Right lung (tissue), 5 donors: ENCODE data around the gene TNFRSF9. TPM values are rescaled to one million over a fixed set of nuclear protein-coding genes. Genes with fewer than 3 reads are reported as not detected.
"Not testable (repeated sequence)": the region's sequence is repeated elsewhere in the genome, so short reads cannot be mapped to it uniquely, and the experiment has no call there.

Source experiments
- DNase-seq, 2 donors: peaks; one replicate each; pipeline ENCODE4 v3.0.0-alpha.2; 2013
- polyA plus RNA-seq, 5 donors: library from polyadenylated mRNA; unstranded; fragments of 120-200 nt; gene quantifications; one replicate each; pipeline versions ENCODE4 v1.2.1 to v1.2.3, GENCODE V29; 2013; ENCODE audit warnings: inconsistent platforms in 1 of 5, low replicate concordance in 1 of 5; ENCODE audit not compliant: insufficient read length in 5 of 5, insufficient read depth in 1 of 5

TNFRSF9 gene
- polyA plus RNA-seq, 5 donors = 0.09 to 0.25 (median 0.14) TPM

GRCh38 chr1:7921796-7922195 is 18.8 kb downstream of the TNFRSF9 start:
- no peak for DNase-seq

- DNase-seq = no peak
Measured at GRCh38 chr1:7919880-7920279, 20.8 kb downstream of the TNFRSF9 start.

DNA sequence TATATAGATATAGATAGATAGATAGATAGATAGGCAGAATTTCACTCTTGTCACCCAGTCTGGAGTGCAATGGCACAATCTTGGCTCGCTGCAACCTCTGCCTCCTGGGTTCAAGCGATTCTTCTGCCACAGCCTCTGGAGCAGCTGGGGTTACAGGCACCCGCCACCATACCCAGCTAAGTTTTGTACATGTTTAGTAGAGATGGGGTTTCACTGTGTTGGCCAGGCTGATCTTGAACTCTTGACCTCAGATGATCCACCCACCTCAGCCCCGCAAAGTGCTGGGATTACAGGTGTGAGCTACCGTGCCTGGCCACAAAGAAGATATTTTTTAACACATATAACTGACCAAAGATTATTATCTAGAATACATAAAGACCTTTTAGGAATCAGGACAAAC is 22.7 kb downstream of the TNFRSF9 start:
- not testable (repeated sequence) for DNase-seq

GRCh38 chr1:7916501-7916830 is 24.2 kb downstream of the TNFRSF9 start:
- no peak for DNase-seq

DNA sequence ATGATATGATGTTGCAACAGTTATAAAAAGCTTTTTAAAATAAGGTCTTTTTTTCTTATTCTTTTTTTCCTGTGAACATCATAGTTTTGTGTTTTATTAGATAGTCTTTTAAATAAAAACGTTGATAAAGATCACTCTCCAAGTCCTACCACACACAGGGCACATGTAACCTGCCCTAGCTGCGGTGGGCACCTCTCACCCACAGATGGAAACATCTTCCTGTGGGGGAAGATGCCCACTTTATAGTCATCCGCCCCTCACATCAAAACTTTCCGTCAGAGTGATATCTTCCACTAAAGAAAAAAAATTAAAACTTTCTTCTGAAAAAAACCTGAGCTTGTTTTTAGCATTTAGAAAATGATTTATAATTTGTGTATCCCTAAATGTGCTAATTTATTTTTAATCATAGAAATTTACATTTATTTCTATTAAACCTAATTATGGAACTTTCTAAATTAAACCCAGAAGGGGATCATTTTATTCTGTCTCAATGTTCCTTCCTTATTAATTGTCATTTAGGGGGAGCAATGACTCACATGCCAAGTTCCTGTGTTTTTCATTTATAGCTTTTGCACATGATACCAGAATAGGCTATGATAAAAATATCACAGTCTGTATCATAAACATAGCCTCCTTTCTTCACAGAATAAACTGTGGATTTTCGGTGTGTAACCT is 24.7 kb downstream of the TNFRSF9 start:
- no peak for DNase-seq

GRCh38 chr1:7912743-7913557 is 27.7 kb downstream of the TNFRSF9 start:
- no peak for DNase-seq

DNA sequence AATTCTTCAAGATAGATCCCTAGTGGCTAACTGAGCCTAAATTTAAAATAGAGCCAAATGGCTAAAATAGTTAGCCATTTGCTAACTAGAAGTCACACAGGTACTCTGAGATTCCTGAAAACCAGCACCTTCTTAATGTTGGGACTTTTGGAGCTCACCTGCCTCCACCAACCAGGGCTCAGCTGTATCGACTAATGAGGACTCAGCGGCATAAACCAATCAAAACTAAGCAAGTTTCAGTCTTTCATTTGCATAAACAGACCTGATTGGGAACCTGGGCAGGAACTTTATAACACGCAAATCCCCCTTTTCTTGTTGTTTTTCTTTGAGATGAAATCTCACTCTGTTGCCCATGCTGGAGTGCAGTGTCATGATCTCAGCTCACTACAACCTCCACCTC is 28.5 kb downstream of the TNFRSF9 start:
- DNase-seq = no peak

- no peak for DNase-seq
Measured at GRCh38 chr1:7905262-7905661, 35.4 kb downstream of the TNFRSF9 start.

DNA sequence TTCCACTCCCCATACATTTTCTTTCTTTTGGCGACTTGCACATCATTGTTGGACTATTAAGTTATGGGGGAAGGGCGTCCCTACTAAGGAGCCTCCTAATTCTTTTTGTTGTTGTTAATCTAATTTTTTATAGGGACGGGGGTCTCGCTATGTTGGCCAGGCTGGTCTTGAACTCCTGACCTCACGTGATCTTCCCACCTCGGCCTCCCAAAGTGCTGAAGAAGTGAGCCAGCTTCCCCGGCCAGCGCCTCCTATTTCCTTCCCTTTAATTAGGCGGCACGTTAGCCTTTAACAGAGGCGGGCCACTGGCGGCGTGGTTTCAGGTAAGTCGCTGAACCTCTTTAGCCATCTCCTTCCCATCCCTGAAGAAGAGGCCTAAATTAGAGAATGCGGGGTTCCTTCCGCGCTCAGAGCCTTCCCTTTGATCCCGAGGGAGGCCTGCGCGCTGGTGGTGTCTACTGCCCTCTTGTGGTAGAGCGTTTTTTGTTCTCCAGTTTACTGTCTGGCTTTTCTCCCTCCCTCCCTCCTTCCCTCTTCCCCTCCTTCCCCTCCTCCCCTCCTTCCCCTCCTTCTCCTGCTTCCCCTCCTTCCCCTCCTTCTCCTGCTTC is 38.1 kb downstream of the TNFRSF9 start:
- DNase-seq = peak; percentile 52 to 73

- DNase-seq = no peak
Measured at GRCh38 chr1:7899741-7900140, 40.9 kb downstream of the TNFRSF9 start.

DNA sequence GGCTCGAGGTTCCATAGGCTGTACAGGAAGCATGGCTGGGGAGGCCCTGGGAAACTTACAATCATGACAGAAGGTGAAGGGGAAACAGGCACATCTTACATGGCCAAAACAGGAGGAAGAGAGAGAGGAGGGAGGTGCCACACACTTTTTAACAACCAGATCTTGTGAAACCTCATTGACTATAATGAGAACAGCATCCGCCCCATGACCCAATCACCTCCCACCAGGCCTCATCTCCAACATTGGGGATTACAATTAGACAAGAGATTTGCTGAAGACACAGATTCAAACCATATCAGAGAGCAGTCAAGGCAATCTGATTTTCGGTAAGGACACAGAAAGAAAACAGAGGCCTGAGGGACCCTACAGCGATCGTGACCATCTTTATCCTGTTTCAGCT is 41.7 kb downstream of the TNFRSF9 start:
- no peak for DNase-seq

DNA sequence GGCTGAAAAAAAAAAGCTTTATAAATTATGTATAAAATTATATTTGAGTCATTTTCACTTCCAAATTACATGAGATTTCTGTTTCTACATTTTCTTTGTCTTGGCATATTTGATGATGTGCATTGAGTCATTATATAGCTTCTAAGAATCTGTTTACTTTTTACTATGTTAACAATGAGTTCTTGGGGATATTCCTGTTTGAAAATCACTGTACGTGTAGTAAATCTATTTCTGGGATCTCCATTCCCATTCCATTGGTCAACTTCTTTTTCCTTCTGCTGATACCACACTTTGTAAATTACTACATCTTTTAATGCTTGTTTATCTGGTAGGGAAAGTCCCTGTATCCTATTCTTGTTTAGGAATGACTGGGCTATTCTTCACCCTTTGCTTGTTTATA is 43.6 kb downstream of the TNFRSF9 start:
- no peak for DNase-seq

DNA sequence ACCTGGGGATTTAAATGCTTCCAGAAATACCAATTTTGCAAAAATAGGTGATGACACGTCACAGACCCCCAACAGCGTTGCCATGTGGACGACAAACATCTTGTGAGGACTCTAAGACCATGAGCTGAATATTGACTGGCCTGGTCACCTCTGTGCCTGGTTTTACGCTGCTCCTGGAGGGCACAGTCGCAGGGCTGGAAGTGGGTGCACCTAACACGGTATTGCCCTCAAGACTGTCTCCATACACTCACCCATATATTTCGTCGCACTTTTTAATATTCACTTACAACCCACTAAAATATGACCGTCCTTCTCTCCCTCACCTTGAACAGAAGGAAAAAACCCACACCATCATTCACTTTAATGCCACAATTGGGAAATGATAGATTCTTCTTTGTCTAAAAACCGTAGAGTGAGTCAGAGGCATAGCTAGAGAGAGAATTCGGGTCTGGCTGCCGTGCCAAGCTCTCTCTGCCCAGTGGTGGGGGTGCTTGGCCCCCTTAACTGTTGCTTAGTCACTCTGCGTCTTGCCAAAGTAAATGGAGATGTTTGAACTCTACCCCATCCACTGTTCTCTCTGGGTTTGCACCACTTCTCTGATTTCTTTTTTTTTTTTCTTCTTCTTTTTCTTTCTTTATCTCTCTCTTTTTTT is 47.0 kb downstream of the TNFRSF9 start:
- no peak for DNase-seq

GRCh38 chr1:7891804-7892203 is 48.8 kb downstream of the TNFRSF9 start:
- DNase-seq = no peak

DNA sequence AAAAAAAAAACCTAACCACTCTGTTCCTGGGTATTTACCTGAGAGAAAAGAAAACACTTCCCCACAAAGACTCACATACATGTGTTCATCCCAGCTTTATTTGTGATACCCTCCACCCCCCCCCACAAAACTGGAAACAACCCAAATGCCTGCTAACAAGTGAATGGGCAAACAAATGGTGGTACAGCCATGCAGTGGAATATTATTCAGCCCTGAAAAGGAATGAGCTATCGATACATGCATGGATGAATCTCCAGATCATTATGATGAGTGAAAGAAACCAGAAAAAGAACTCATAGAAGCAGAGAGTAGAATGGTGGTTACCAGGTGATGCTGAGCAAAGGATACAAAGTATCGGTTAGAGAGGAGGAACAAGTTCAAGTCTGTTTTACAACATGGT is 49.8 kb downstream of the TNFRSF9 start:
- no peak for DNase-seq

DNA sequence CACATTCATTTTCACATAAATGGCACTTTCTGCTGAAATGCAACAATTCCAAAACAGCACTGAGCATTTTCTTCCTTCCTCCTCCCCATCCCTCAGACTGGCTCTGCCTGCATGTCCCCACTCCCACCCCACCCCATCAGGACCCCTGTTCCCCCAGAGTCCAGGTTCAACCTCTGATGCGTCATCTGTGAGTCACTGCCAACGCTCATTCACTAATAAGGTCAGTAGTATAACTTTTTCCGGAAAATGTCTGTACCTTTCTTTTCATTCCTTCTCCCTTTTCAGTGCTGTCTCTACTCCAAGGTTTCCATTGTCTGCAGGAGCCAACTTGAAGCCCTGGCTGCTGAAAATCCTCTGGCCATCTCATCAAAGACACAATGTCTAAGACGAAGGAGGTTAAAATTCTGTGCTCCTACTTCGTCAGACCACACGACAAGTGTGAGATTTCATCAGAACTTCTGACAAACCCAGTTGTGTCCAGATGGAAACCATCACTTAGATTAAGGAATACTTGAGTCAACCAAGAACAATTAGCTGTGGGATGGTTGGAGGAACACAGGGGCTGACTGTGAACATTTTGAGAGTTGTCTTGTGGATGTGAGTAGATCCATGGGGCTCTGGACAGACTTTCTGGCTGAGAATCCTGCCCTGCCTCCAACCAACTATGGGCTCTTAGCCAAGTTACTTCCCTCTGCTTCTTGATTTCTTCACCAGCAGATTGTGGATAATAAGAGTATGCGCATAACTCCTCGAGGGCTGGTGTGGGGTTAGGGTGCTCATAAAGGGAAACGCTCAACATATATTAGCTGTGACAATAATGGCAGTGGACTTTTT is 52.2 kb downstream of the TNFRSF9 start:
- peak; percentile 36 to 37 for DNase-seq

GRCh38 chr1:7886405-7886745 is 54.3 kb downstream of the TNFRSF9 start:
- no peak for DNase-seq

DNA sequence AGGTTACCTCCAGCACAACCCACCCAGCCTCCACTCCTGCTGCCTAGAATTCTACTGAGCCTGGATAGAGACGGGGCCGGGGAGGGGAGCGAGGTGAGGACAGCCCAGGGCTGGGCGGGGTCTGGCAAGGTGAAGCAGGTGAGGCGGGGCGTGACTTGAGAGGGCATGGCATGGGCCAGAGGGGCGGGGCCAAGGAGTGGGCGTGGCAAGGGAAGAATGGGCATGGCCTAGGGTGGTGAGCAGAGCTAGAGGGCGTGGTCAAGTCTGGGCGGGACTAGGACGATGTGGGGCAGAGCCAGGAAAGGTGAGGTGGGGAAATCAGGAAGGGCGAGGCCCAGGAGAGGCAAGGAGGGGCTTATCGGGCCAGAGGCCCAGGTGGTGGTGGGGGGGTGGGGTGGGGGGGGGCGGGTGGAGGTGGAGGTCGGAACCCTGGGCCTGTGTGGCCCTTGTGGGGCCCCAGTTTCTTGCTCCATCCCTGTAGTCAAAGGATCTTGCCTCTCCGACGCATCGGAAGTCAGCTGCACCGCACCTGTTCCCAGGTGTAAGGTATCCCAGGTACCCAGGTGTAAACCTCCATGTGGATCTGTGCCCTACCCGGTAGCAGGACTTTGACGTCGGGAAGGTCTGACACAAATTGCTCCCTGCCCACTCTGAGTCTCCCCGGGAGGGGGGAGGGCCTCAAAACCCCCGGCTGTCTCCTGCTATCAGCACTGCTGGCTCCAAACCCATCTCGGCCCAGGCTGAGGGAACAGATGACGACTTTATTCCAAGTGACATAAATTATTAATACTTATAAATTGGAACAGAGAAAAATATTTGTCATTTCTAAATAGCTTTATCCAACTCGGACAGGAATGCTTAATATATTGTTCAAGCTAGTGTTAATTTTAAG is 54.9 kb downstream of the TNFRSF9 start:
- DNase-seq = no peak

GRCh38 chr1:7884757-7885156 is 55.9 kb downstream of the TNFRSF9 start:
- DNase-seq = no peak

DNA sequence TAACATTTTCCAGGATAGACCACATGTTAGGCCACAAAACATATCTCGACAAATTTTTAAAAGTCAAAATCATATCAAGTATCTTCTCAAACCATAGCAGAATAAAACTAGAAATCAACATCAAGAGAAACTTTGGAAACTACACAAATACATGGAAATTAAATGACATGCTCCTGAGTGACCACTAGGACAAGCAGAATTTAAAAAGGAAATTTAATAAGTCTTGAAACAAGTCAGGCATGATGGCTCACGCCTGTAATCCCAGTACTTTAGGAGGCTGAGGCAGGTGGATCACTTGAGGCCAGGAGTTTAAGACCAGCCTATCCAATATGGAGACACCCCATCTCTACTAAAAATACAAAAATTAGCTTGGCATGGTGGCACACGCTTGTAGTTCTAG is 61.4 kb downstream of the TNFRSF9 start:
- no peak for DNase-seq

DNA sequence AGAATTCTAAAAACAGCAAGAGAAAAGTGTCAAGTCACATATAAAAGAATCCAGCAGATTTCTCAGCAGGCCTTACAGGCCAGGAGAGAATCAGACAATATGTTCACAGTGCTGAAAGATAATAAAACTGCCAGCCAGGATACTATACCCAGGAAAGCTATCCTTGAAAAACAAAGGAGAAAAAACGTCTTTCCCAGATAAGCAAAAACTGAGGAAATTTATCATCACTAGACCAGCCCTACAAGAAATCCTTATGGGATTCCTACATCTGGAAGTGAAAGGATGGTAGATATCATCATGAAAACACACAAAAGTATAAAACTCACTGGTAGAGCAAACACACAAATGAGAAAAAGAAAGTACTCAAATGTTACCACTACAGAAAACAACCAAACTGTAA is 62.6 kb downstream of the TNFRSF9 start:
- DNase-seq = no peak
